Fibroblast of mammary gland (primary cell): ENCODE results near the gene RIPK4.

Source experiments
- DNase-seq: peaks from one replicate; pipeline ENCODE4 v3.0.0-alpha.2; 2010; ENCODE audit warnings: low read depth
- H3K4me3 ChIP-seq: 2 replicates; pipeline ENCODE4 v1.5.1; 2011; ENCODE audit warnings: low read depth, mild to moderate bottlenecking, low read length, moderate library complexity; ENCODE audit not compliant: control insufficient read depth
- CTCF ChIP-seq: conservative IDR thresholded peaks from 2 replicates; pipeline ENCODE4 v1.5.1; 2011; ENCODE audit warnings: low read depth, low read length, inconsistent platforms; ENCODE audit not compliant: control insufficient read depth, insufficient read depth

RIPK4 gene

GRCh38 chr21:41783476-41784180 lies 16.8 kb upstream of the RIPK4 start:
- TF ChIP-seq CTCF, result no peak
- no peak for DNase-seq
- no peak overlapping the region for H3K4me3 ChIP-seq

GRCh38 chr21:41781050-41781410 lies 14.2 kb upstream of the RIPK4 start:
- H3K4me3 ChIP-seq, result no peak overlapping the region
- no peak for DNase-seq
- no peak for TF ChIP-seq CTCF

GRCh38 chr21:41780337-41781049 lies 13.6 kb upstream of the RIPK4 start:
- no peak for TF ChIP-seq CTCF
- DNase-seq, result no peak
- no peak overlapping the region for H3K4me3 ChIP-seq

GRCh38 chr21:41779659-41780058 lies 12.8 kb upstream of the RIPK4 start:
- no peak overlapping the region for H3K4me3 ChIP-seq
- no peak for DNase-seq
- no peak for TF ChIP-seq CTCF

- H3K4me3 ChIP-seq, result no peak overlapping the region
- TF ChIP-seq CTCF, result no peak
- DNase-seq, result no peak
Observed at GRCh38 chr21:41778930-41779600, 12.2 kb upstream of the RIPK4 start.

- H3K4me3 ChIP-seq, result no peak overlapping the region
- no peak for TF ChIP-seq CTCF
- DNase-seq, result peak; percentile 21
Observed at GRCh38 chr21:41777951-41778815, 11.3 kb upstream of the RIPK4 start.
